Stimulated activated CD8-positive, alpha-beta memory T cell treated with anti-CD3 and anti-CD28 coated beads, Interleukin-15, amount 100 ng/mL, for 24 hours (primary cell): Measurements from ENCODE around the gene PLD1.
"Not testable (repeated sequence)": the region's sequence is repeated elsewhere in the genome, so short reads cannot be mapped to it uniquely, and the experiment has no call there.

Source experiments
- DNase-seq: peaks from one replicate; pipeline ENCODE4 v3.0.0-alpha.2; 2020; ENCODE audit warnings: low read depth

The PLD1 gene

GRCh38 chr3:171660188-171660587 lies 150.1 kb downstream of the PLD1 start:
- DNase-seq = no peak

GRCh38 chr3:171658841-171659240 lies 151.4 kb downstream of the PLD1 start:
- no peak for DNase-seq

- DNase-seq = no peak
Measured at GRCh38 chr3:171654809-171655208, 155.5 kb downstream of the PLD1 start.

GRCh38 chr3:171654326-171654725 lies 156.0 kb downstream of the PLD1 start:
- DNase-seq = no peak

- DNase-seq = no peak
Measured at GRCh38 chr3:171653701-171654100, 156.6 kb downstream of the PLD1 start.

GRCh38 chr3:171652932-171653331 lies 157.4 kb downstream of the PLD1 start:
- no peak for DNase-seq

GRCh38 chr3:171649911-171650592 lies 160.2 kb downstream of the PLD1 start:
- DNase-seq = no peak

GRCh38 chr3:171649267-171649666 lies 161.0 kb downstream of the PLD1 start:
- no peak for DNase-seq

GRCh38 chr3:171648069-171648468 lies 162.2 kb downstream of the PLD1 start:
- DNase-seq = no peak

GRCh38 chr3:171646357-171647133 lies 163.7 kb downstream of the PLD1 start:
- no peak for DNase-seq

- DNase-seq = no peak
Measured at GRCh38 chr3:171644681-171645080, 165.6 kb downstream of the PLD1 start.

- DNase-seq = no peak
Measured at GRCh38 chr3:171643681-171644080, 166.6 kb downstream of the PLD1 start.

GRCh38 chr3:171643033-171643432 lies 167.2 kb downstream of the PLD1 start:
- DNase-seq = no peak

- no peak for DNase-seq
Measured at GRCh38 chr3:171640520-171641412, 169.5 kb downstream of the PLD1 start.

GRCh38 chr3:171636666-171637065 lies 173.6 kb downstream of the PLD1 start:
- DNase-seq = no peak

GRCh38 chr3:171632766-171633165 lies 177.5 kb downstream of the PLD1 start:
- no peak for DNase-seq

GRCh38 chr3:171626799-171627198 lies 183.5 kb downstream of the PLD1 start:
- not testable (repeated sequence) for DNase-seq

GRCh38 chr3:171622126-171622525 lies 188.2 kb downstream of the PLD1 start:
- no peak for DNase-seq

- DNase-seq = no peak
Measured at GRCh38 chr3:171620825-171621434, 189.4 kb downstream of the PLD1 start.

- no peak for DNase-seq
Measured at GRCh38 chr3:171616798-171617197, 193.5 kb downstream of the PLD1 start.

GRCh38 chr3:171615686-171616085 lies 194.6 kb downstream of the PLD1 start:
- no peak for DNase-seq

- no peak for DNase-seq
Measured at GRCh38 chr3:171615281-171615680, 195.0 kb downstream of the PLD1 start.
